IMR-90 (cell line): ENCODE measurements around the gene KIF15. TPM values are rescaled to one million over a fixed set of nuclear protein-coding genes. Genes with fewer than 3 reads are reported as not detected.

Experiments used
- ATAC-seq: fragments of 200-7000 bp; cut with Tn5 transposase; 2 replicates; pipeline ENCODE4 v1.9.1; 2020; ENCODE audit warnings: low read depth, mild to moderate bottlenecking, moderate library complexity
- BruUV-seq: library from RNA; stranded (reverse); fragments of 400-500 nt; replicated peaks from 2 replicates; lab custom pipeline; 2021; lab: Mats Ljungman, UMichigan
- CTCF ChIA-PET: fragments of 300-600 bp; formaldehyde crosslinking; extraction: SDS; loops from one replicate; lab custom pipeline; 2021; ENCODE audit warnings: antibody characterized with exemption; lab: Yijun Ruan, JAX
- POLR2A ChIA-PET: fragments of 300-600 bp; sonication (Branson Sonifier 250); formaldehyde crosslinking; loops from one replicate; lab custom pipeline; 2022; ENCODE audit warnings: antibody characterized with exemption; ENCODE audit not compliant: unreplicated experiment; lab: Charles Lee
- DNase-seq: peaks from one replicate; pipeline ENCODE4 v3.0.0; 2013
- H2AFZ ChIP-seq: replicated peaks from 2 replicates; pipeline ENCODE3; 2013; ENCODE audit warnings: low read length, mild to moderate bottlenecking; ENCODE audit not compliant: poor library complexity
- H2AK5ac ChIP-seq: 2 replicates; pipeline ENCODE4 v1.6.1; 2013; ENCODE audit warnings: low read depth, low read length, inconsistent platforms
- H2AK9ac ChIP-seq: replicated peaks from 2 replicates; pipeline ENCODE3; 2013; ENCODE audit warnings: mild to moderate bottlenecking, low read depth, low read length, moderate library complexity; ENCODE audit not compliant: poor library complexity
- H2BK120ac ChIP-seq: 2 replicates; pipeline ENCODE4 v1.6.1; 2013; ENCODE audit warnings: low read depth, low read length, inconsistent platforms
- H2BK15ac ChIP-seq: 3 replicates; pipeline ENCODE4 v1.6.1; 2013; ENCODE audit warnings: low read depth, low read length, inconsistent platforms
- H2BK20ac ChIP-seq: 2 replicates; pipeline ENCODE4 v1.6.1; 2013; ENCODE audit warnings: low read depth, mild to moderate bottlenecking, inconsistent platforms, low read length, moderate library complexity
- H2BK5ac ChIP-seq: 2 replicates; pipeline ENCODE4 v1.6.1; 2013; ENCODE audit warnings: mild to moderate bottlenecking, low read depth, low read length, inconsistent platforms; ENCODE audit not compliant: poor library complexity, severe bottlenecking
- H3K14ac ChIP-seq: replicated peaks from 2 replicates; pipeline ENCODE4 v1.6.1; 2013; ENCODE audit warnings: low read depth, low read length, inconsistent platforms
- H3K18ac ChIP-seq: 2 replicates; pipeline ENCODE4 v1.6.1; 2013; ENCODE audit warnings: low read depth, low read length, control low read depth
- H3K23ac ChIP-seq: 2 replicates; pipeline ENCODE4 v1.6.1; 2013; ENCODE audit warnings: low read depth, low read length, inconsistent platforms
- H3K27ac ChIP-seq: 2 replicates; pipeline ENCODE4 v1.5.1; 2013; ENCODE audit warnings: mild to moderate bottlenecking, control low read depth, low read length; ENCODE audit not compliant: insufficient read depth
- H3K27me3 ChIP-seq: 2 replicates; pipeline ENCODE4 v1.6.1; 2013; ENCODE audit warnings: low read length; ENCODE audit not compliant: control insufficient read depth, insufficient read depth
- H3K36me3 ChIP-seq: 2 replicates; pipeline ENCODE4 v1.6.1; 2013; ENCODE audit warnings: low read length, mixed read lengths; ENCODE audit not compliant: control insufficient read depth, insufficient read depth
- H3K4ac ChIP-seq: 2 replicates; pipeline ENCODE4 v1.6.1; 2013; ENCODE audit warnings: low read depth, low read length, inconsistent platforms
- H3K4me1 ChIP-seq: 2 replicates; pipeline ENCODE4 v1.6.1; 2013; ENCODE audit warnings: low read length, mixed read lengths; ENCODE audit not compliant: control insufficient read depth, insufficient read depth
- H3K4me2 ChIP-seq: 2 replicates; pipeline ENCODE4 v1.6.1; 2013; ENCODE audit warnings: low read depth, mild to moderate bottlenecking, control low read depth, low read length, moderate library complexity
- H3K4me3 ChIP-seq: 2 replicates; pipeline ENCODE4 v1.5.1; 2013; ENCODE audit warnings: low read depth, mild to moderate bottlenecking, control low read depth, low read length, moderate library complexity; ENCODE audit not compliant: insufficient read depth
- H3K56ac ChIP-seq: 2 replicates; pipeline ENCODE4 v1.6.1; 2013; ENCODE audit warnings: low read length, inconsistent platforms; ENCODE audit not compliant: insufficient read depth; ENCODE audit errors: extremely low read depth
- H3K79me1 ChIP-seq, 2 experiments: 2 replicates each; pipeline ENCODE4 v1.6.1; 2013; ENCODE audit warnings: low read length in 2 of 2, inconsistent platforms in 1 of 2, low read depth in 1 of 2
- H3K9ac ChIP-seq: 2 replicates; pipeline ENCODE4 v1.6.1; 2013; ENCODE audit warnings: low read depth, low read length, control low read depth
- H3K9me1 ChIP-seq: 2 replicates; pipeline ENCODE4 v1.6.1; 2013; ENCODE audit warnings: low read length, inconsistent platforms; ENCODE audit not compliant: insufficient read depth
- H3K9me3 ChIP-seq: 2 replicates; pipeline ENCODE4 v1.6.1; 2013; ENCODE audit warnings: low read length; ENCODE audit not compliant: control insufficient read depth, insufficient read depth
- H4K20me1 ChIP-seq: 2 replicates; pipeline ENCODE4 v1.6.1; 2013; ENCODE audit warnings: low read length, inconsistent platforms; ENCODE audit not compliant: insufficient read depth
- H4K5ac ChIP-seq: 2 replicates; pipeline ENCODE4 v1.6.1; 2013; ENCODE audit warnings: mild to moderate bottlenecking, low read depth, low read length, control low read depth
- H4K8ac ChIP-seq, 2 experiments: 2 replicates each; pipeline ENCODE4 v1.6.1; 2013; ENCODE audit warnings: low read depth in 2 of 2, low read length in 2 of 2, control low read depth in 1 of 2, inconsistent platforms in 1 of 2
- H4K91ac ChIP-seq: 2 replicates; pipeline ENCODE4 v1.6.1; 2013; ENCODE audit warnings: low read depth, low read length, inconsistent platforms; ENCODE audit not compliant: insufficient read depth
- BHLHE40 ChIP-seq: fragments of 150-350 bp; IDR thresholded peaks from 2 replicates; pipeline ENCODE4 v1.6.1; 2016; ENCODE audit warnings: mild to moderate bottlenecking, low read depth, low read length
- CEBPB ChIP-seq: IDR thresholded peaks from 2 replicates; pipeline ENCODE4 v1.6.1; 2012; ENCODE audit warnings: low read depth, low read length, improper control_type of control experiment
- CHD1 ChIP-seq: IDR thresholded peaks from 2 replicates; pipeline ENCODE4 v1.6.1; 2012; ENCODE audit warnings: low read depth, low read length, improper control_type of control experiment
- CTCF ChIP-seq: conservative IDR thresholded peaks from 2 replicates; pipeline ENCODE4 v1.5.1; 2012; ENCODE audit warnings: mild to moderate bottlenecking, low read depth, low read length, improper control_type of control experiment
- ELK1 ChIP-seq: fragments of 150-350 bp; IDR thresholded peaks from 2 replicates; pipeline ENCODE4 v1.6.1; 2016; ENCODE audit warnings: low read depth, mild to moderate bottlenecking, low read length, moderate library complexity, borderline replicate concordance
- FOS ChIP-seq: fragments of 150-350 bp; IDR thresholded peaks from 2 replicates; pipeline ENCODE4 v1.6.1; 2016; ENCODE audit warnings: low read depth, low read length
- MAFK ChIP-seq: IDR thresholded peaks from 2 replicates; pipeline ENCODE4 v1.6.1; 2012; ENCODE audit warnings: low read depth, low read length, improper control_type of control experiment
- MAZ ChIP-seq: IDR thresholded peaks from 2 replicates; pipeline ENCODE4 v1.6.1; 2012; ENCODE audit warnings: low read depth, mild to moderate bottlenecking, low read length, improper control_type of control experiment, moderate library complexity, borderline replicate concordance
- MXI1 ChIP-seq: IDR thresholded peaks from 2 replicates; pipeline ENCODE4 v1.6.1; 2012; ENCODE audit warnings: low read depth, mild to moderate bottlenecking, low read length, moderate library complexity, borderline replicate concordance
- NFE2L2 ChIP-seq: fragments of 150-350 bp; IDR thresholded peaks from 2 replicates; pipeline ENCODE4 v1.6.1; 2016; ENCODE audit warnings: low read depth, mild to moderate bottlenecking, low read length
- POLR2A ChIP-seq: IDR thresholded peaks from 2 replicates; pipeline ENCODE4 v1.6.1; 2012; ENCODE audit warnings: mild to moderate bottlenecking, low read depth, low read length
- RAD21 ChIP-seq: IDR thresholded peaks from 2 replicates; pipeline ENCODE4 v1.6.1; 2012; ENCODE audit warnings: low read length, improper control_type of control experiment
- RCOR1 ChIP-seq: IDR thresholded peaks from 2 replicates; pipeline ENCODE4 v1.6.1; 2012; ENCODE audit warnings: mild to moderate bottlenecking, low read length, improper control_type of control experiment; ENCODE audit not compliant: insufficient replicate concordance
- RFX5 ChIP-seq: IDR thresholded peaks from 2 replicates; pipeline ENCODE4 v1.8.0; 2012; ENCODE audit warnings: low read depth, mild to moderate bottlenecking, low read length, moderate library complexity
- SMC3 ChIP-seq: fragments of 150-350 bp; IDR thresholded peaks from 2 replicates; pipeline ENCODE4 v1.6.1; 2016; ENCODE audit warnings: low read depth, mild to moderate bottlenecking, antibody characterized with exemption, low read length, moderate library complexity
- USF2 ChIP-seq: fragments of 150-350 bp; IDR thresholded peaks from 2 replicates; pipeline ENCODE4 v1.6.1; 2017; ENCODE audit warnings: mild to moderate bottlenecking, antibody characterized with exemption, low read length, low read depth
- WGBS, 2 experiments: methylation state at CpG; one replicate each; pipeline versions ENCODE4 v1.1.5 to v1.1.7; 2013; ENCODE audit warnings: missing lambda C conversion rate in 2 of 2; ENCODE audit not compliant: insufficient read length in 1 of 2; ENCODE audit errors: extremely low coverage in 2 of 2; 5-methylcytosine and 5-hydroxymethylcytosine counted together
- dilution Hi-C: fragments of 300-500 bp; cut with HindIII; formaldehyde crosslinking; loops from one replicate; pipeline ENCODE4 v1.14.3; 2018; ENCODE audit warnings: low sequenced_read_pairs; ENCODE audit not compliant: unreplicated experiment
- in situ Hi-C: fragments of 300-500 bp; cut with MboI; formaldehyde crosslinking; loops from 3 replicates; pipeline ENCODE4 v1.14.3; 2019; ENCODE audit warnings: low sequenced_read_pairs, inconsistent platforms, mixed read lengths
- intact Hi-C: fragments of 100-400 bp; cut with micrococcal nuclease; formaldehyde crosslinking; loops from 2 replicates; pipeline ENCODE4 v1.10.0; 2022
- polyA plus RNA-seq, 3 experiments: library from polyadenylated mRNA; depleted of rRNA; stranded (reverse); fragments of >200 nt; gene quantifications; 2 replicates each; pipeline ENCODE4 v1.2.3, GENCODE V29; 2012; ENCODE audit warnings: low replicate concordance in 1 of 3
- total RNA-seq: library from RNA; depleted of rRNA; stranded (reverse); fragments of >200 nt; gene quantifications from 2 replicates; pipeline ENCODE4 v1.2.3, GENCODE V29; 2012

The KIF15 gene
- total and polyA plus RNA-seq, 2 of the 4 experiments (the other 2 are of a cell fraction): 3.7 to 8.4 TPM

GRCh38 chr3:44761101-44761423, 532 bp upstream of the KIF15 start:
- H3K36me3 ChIP-seq: peaks cover 5% of the 10 kb centered on the region

More at GRCh38 chr3:44761101-44761423, 532 bp upstream of the KIF15 start:
- Histone ChIP-seq H3K27ac (peak overlapping the region; percentile 47), H4K8ac (peak overlapping the region; percentile 50 to 78), H2AK9ac (peak overlapping the region; percentile 74), H3K79me1 (peaks cover 10 to 44% of the 10 kb centered on the region in 2 experiments), H3K14ac (peak overlapping the region; percentile 58; the same call in 1 of the 2 replicates), H4K91ac (no peak overlapping the region), H3K9me3 (peaks cover 5% of the 10 kb centered on the region), H3K9ac (peak overlapping the region; percentile 67), H3K4me1 (no peaks in the 10 kb centered on the region), H3K56ac (no peak overlapping the region), H3K4ac (peak overlapping the region; percentile 49; the same call in 1 of the 2 replicates), H2AFZ (peak overlapping the region; percentile 98), H2BK5ac (peak overlapping the region; percentile 27), H3K9me1 (no peaks in the 10 kb centered on the region), H3K4me2 (peak overlapping the region; percentile 92), H4K5ac (peak overlapping the region; percentile 19), H3K23ac (peak overlapping the region; percentile 69; the same call in 1 of the 2 replicates), H3K27me3 (no peaks in the 10 kb centered on the region), H2BK20ac (no peak overlapping the region), H3K4me3 (peak overlapping the region; percentile 69), H4K20me1 (no peaks in the 10 kb centered on the region), H2AK5ac (no peak overlapping the region), H2BK120ac (no peak overlapping the region), H3K18ac (no peak overlapping the region), H2BK15ac (no peak overlapping the region)
- TSS peak; percentile 22 for BruUV-seq
- intact Hi-C loops (no loop called here), in situ Hi-C loops (no loop called here), dilution Hi-C loops (no loop called here)
- no peak for DNase-seq
- no CpG with 5 or more reads among the region's 15 CpGs for WGBS, 2 experiments
- POLR2A ChIA-PET: no interaction called here
- no peak for ATAC-seq
- TF ChIP-seq MAZ: no peak
- TF ChIP-seq ELK1: no peak
- no peak for TF ChIP-seq CEBPB
- no peak for TF ChIP-seq USF2
- TF ChIP-seq CTCF: no peak
- TF ChIP-seq POLR2A: no peak
- no peak for TF ChIP-seq RAD21
- TF ChIP-seq SMC3: no peak
- no peak for TF ChIP-seq RFX5
- no peak for TF ChIP-seq NFE2L2
- no peak for TF ChIP-seq MAFK
- no peak for TF ChIP-seq CHD1
- TF ChIP-seq MXI1: no peak
- no peak for TF ChIP-seq RCOR1
- no peak for TF ChIP-seq BHLHE40
- TF ChIP-seq FOS: no peak
- CTCF ChIA-PET: no interaction called here
